ENCODE data around the gene POU2AF1.

Gene POU2AF1

GRCh38 chr11:111319296-111319695, 59.8 kb downstream of the POU2AF1 start:
- no peak for TF ChIP-seq CTCF (conservative IDR thresholded peaks at IDR 0.05; ENCODE audit: low read depth, low read length)
- H3K4me3 ChIP-seq (ENCODE audit: low read depth, low read length), result no peak overlapping the region
- DNase-seq (ENCODE audit: low read depth), result no peak

GRCh38 chr11:111312076-111312475, 67.0 kb downstream of the POU2AF1 start:
- DNase-seq (ENCODE audit: low read depth), result no peak
- no peak overlapping the region for H3K4me3 ChIP-seq (ENCODE audit: low read depth, low read length)
- TF ChIP-seq CTCF (conservative IDR thresholded peaks at IDR 0.05; ENCODE audit: low read depth, low read length), result no peak

GRCh38 chr11:111310723-111311122, 68.4 kb downstream of the POU2AF1 start:
- DNase-seq (ENCODE audit: low read depth), result no peak
- no peak for TF ChIP-seq CTCF (conservative IDR thresholded peaks at IDR 0.05; ENCODE audit: low read depth, low read length)
- H3K4me3 ChIP-seq (ENCODE audit: low read depth, low read length), result no peak overlapping the region

GRCh38 chr11:111310088-111310487, 69.0 kb downstream of the POU2AF1 start:
- DNase-seq (ENCODE audit: low read depth), result no peak
- no peak overlapping the region for H3K4me3 ChIP-seq (ENCODE audit: low read depth, low read length)
- no peak for TF ChIP-seq CTCF (conservative IDR thresholded peaks at IDR 0.05; ENCODE audit: low read depth, low read length)

GRCh38 chr11:111309215-111309915, 69.7 kb downstream of the POU2AF1 start:
- no peak overlapping the region for H3K4me3 ChIP-seq (ENCODE audit: low read depth, low read length)
- no peak for TF ChIP-seq CTCF (conservative IDR thresholded peaks at IDR 0.05; ENCODE audit: low read depth, low read length)
- DNase-seq (ENCODE audit: low read depth), result no peak

- TF ChIP-seq CTCF (conservative IDR thresholded peaks at IDR 0.05; ENCODE audit: low read depth, low read length), result no peak
- no peak overlapping the region for H3K4me3 ChIP-seq (ENCODE audit: low read depth, low read length)
- DNase-seq (ENCODE audit: low read depth), result no peak
These were observed 70.9 kb downstream of the POU2AF1 start for GRCh38 chr11:111308140-111308539.

- no peak for TF ChIP-seq CTCF (conservative IDR thresholded peaks at IDR 0.05; ENCODE audit: low read depth, low read length)
- DNase-seq (ENCODE audit: low read depth), result no peak
- no peak overlapping the region for H3K4me3 ChIP-seq (ENCODE audit: low read depth, low read length)
These were observed 71.5 kb downstream of the POU2AF1 start for GRCh38 chr11:111307472-111308108.
